ENCODE measurements around the gene RAB6B. TPM values are rescaled to one million over a fixed set of nuclear protein-coding genes. Genes with fewer than 3 reads are reported as not detected.

The RAB6B gene
- total RNA-seq, 1 donor from 2014 or later = 51.6 TPM

Other genes starting within 250 kb of the RAB6B start
- gene TOPBP1, start 233.9 kb downstream of the RAB6B start, total RNA-seq = 10.0 TPM
- 3.3 TPM for gene TF, start 149.5 kb downstream of the RAB6B start, total RNA-seq
- 29.1 TPM for gene SRPRB, start 90.1 kb downstream of the RAB6B start, total RNA-seq
- 11.6 TPM for gene SLCO2A1, start 134.0 kb upstream of the RAB6B start, total RNA-seq

All from left ventricle myocardium superior (tissue), 1 donor.